ENCODE results near the gene NEURL1B. TPM values are rescaled to one million over a fixed set of nuclear protein-coding genes. Genes with fewer than 3 reads are reported as not detected.

NEURL1B gene
- total and polyA plus RNA-seq, 2 donors = 4.7 to 5.3 TPM

DNA sequence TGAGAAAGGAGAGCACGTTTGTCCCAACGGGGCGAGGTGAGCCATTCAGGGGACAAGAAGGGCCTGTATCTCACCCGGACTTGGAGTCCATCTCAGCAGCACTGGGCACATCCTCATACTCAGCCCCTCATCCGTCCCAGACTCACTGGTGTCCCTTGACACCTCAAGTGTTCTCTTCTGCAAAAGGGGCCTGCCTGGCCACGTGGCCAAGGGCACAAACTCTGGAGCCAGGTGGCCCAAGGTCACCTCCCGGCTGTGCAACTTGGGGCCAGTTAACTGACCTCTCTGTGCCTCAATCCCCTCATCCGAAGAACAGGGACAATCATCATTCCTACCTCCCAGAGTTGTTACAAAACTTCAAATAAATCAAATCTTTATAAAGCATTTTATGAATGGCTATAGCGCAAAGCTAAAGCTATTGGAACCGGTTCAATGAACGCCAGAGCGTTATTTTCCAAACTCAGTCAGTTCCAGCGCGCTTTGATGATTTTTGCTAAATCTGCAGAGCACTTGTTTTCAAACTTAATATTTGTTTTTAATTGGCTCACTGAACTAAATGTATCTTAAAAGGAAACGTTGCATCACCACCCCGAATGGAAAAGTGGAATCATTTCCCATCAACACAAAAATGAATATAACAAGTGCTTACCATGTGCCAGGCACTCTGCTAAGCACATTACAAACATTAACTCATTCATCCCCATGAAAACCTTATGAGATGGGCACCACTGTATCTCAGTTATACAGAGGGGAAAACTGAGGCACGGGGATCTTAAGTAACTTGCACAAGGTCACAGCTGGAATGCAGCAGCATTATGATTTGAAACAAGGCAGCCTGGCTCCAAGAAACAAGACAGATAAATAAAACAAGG, 80.6 kb downstream of the NEURL1B start:
- H3K4me1 ChIP-seq (ENCODE audit: control insufficient read depth in 2 of 2, insufficient read depth in 2 of 2, low read length in 2 of 2) = peaks cover 0 to 21% of the 10 kb centered on the region in 2 donors
- no peak for DNase-seq (ENCODE audit: low read depth in 6 of 9, low spot score in 9 of 9)
- H3K9me3 ChIP-seq (ENCODE audit: control insufficient read depth in 2 of 2, insufficient read depth in 1 of 2, low read length in 1 of 2) = no peaks in the 10 kb centered on the region
- H3K27me3 ChIP-seq (ENCODE audit: control insufficient read depth in 2 of 2, insufficient read depth in 1 of 2, low read length in 1 of 2) = peaks cover 0 to 12% of the 10 kb centered on the region in 2 donors
- no peaks in the 10 kb centered on the region for H3K36me3 ChIP-seq (ENCODE audit: control insufficient read depth in 2 of 2, insufficient read depth in 2 of 2, low read length in 1 of 2)
- 88% methylated on average over 17 of the region's 17 CpGs for WGBS
- H3K27ac ChIP-seq (ENCODE audit: low read depth in 1 of 2, low read length in 1 of 2) = peak overlapping the region in 1 of 2 donors; percentile 22
- H3K4me3 ChIP-seq (ENCODE audit: low read length in 2 of 2) = no peak overlapping the region

DNA sequence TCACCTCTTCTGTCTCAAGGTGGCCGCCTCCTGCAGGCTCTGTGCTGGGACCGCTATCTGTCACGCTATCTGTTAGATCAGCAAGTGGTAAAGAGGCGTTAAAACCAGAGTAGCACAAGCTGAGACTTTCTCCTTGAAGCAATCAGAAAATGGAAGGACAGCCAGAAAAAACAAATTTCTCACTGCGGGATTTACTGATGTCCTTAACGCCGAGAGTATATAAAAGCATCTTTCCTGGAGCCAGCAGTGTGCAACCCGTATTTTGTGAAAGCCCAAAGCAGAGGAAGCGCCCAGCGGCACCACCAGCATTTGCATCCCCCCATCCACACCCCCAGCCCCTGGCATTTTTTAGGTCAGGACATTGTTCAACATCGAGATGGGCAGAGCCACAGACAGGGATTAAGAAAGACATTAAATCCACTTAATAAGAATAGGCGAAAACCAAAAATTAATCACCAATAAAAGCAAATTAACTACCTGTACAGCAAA, 81.3 kb downstream of the NEURL1B start:
- Histone ChIP-seq H3K27ac (ENCODE audit: low read depth in 1 of 2, low read length in 1 of 2) (peak overlapping the region in 1 of 2 donors; percentile 22), H3K4me1 (ENCODE audit: control insufficient read depth in 2 of 2, insufficient read depth in 2 of 2, low read length in 2 of 2) (peaks cover 0 to 16% of the 10 kb centered on the region in 2 donors), H3K9me3 (ENCODE audit: control insufficient read depth in 2 of 2, insufficient read depth in 1 of 2, low read length in 1 of 2) (no peaks in the 10 kb centered on the region), H3K36me3 (ENCODE audit: control insufficient read depth in 2 of 2, insufficient read depth in 2 of 2, low read length in 1 of 2) (no peaks in the 10 kb centered on the region), H3K27me3 (ENCODE audit: control insufficient read depth in 2 of 2, insufficient read depth in 1 of 2, low read length in 1 of 2) (peaks cover 0 to 6% of the 10 kb centered on the region in 2 donors), H3K4me3 (ENCODE audit: low read length in 2 of 2) (no peak overlapping the region)
- peak in 2 of 9 donors; percentile 33 to 40 for DNase-seq (ENCODE audit: low read depth in 6 of 9, low spot score in 9 of 9)
- 85% methylated on average over 12 of the region's 12 CpGs for WGBS

DNA sequence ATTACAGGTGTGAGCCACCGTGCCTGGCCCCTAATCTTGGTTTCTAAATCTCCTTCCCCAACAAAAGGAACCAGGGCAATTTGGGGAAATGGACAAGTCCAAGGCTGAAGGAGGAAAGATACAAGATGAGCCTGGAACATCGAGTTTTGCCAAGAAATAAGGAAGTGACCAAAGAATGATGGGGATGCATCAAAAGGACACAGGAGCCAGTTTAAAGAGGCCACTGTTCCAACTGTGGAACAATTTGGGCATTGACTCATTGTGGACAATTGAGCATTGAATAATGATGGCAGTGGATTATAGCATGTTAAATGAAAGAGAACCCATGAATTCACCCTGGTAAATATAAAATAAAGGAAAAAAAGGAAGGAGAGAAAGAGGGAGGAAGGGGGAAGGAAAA, 82.4 kb downstream of the NEURL1B start:
- no peak for DNase-seq (ENCODE audit: low read depth in 6 of 9, low spot score in 9 of 9)
- no peaks in the 10 kb centered on the region for H3K9me3 ChIP-seq (ENCODE audit: control insufficient read depth in 2 of 2, insufficient read depth in 1 of 2, low read length in 1 of 2)
- no peaks in the 10 kb centered on the region for H3K27me3 ChIP-seq (ENCODE audit: control insufficient read depth in 2 of 2, insufficient read depth in 1 of 2, low read length in 1 of 2)
- WGBS = 77% methylated on average over 2 of the region's 2 CpGs
- H3K4me3 ChIP-seq (ENCODE audit: low read length in 2 of 2) = no peak overlapping the region
- peaks cover 0 to 16% of the 10 kb centered on the region in 2 donors for H3K4me1 ChIP-seq (ENCODE audit: control insufficient read depth in 2 of 2, insufficient read depth in 2 of 2, low read length in 2 of 2)
- no peaks in the 10 kb centered on the region for H3K36me3 ChIP-seq (ENCODE audit: control insufficient read depth in 2 of 2, insufficient read depth in 2 of 2, low read length in 1 of 2)
- H3K27ac ChIP-seq (ENCODE audit: low read depth in 1 of 2, low read length in 1 of 2) = no peak overlapping the region

DNA sequence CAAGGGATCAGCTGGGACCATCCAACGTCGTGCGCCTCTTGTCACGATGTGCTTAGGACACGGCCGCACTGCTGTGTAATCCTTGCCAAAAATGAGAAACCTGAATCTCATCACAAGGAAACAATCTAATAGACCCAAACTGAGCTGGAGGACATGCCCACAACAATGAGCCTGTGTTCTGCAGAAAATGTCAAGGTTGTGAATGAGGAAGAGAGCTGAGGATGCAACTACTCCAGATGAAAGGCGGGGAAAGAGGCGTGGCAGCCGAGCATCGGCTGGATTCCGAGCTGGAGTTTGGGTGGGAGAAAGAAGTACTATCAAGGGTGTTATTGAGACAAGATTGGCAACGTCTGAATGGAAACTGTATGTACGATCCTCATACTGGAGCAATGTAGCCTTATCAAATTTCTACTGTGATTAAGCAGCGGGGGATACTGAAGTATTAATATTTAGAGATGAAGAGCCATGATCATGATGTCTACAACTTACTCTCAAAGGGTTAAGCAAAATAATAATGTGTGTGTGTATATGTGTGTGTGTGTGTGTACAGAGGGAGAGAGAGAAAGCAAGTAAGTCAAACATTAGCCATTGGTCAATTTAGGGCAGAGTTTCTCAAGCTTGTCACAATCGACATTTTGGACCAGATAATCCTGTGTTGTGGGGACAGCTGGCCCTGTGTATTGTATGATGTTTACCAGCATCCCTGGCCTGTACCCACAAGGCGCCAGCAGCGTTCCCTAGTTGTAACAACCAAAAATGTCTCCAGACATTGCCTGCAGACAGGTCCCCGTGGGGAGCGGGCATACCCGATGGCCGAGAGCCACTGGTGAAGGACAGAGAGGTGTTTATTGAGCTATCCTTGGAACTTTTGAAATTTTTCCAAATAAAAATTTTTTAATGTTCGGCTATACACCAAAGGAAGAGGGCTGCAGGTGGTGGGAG, 83.5 kb downstream of the NEURL1B start:
- no peaks in the 10 kb centered on the region for H3K36me3 ChIP-seq (ENCODE audit: control insufficient read depth in 2 of 2, insufficient read depth in 2 of 2, low read length in 1 of 2)
- H3K9me3 ChIP-seq (ENCODE audit: control insufficient read depth in 2 of 2, insufficient read depth in 1 of 2, low read length in 1 of 2) = no peaks in the 10 kb centered on the region
- H3K4me3 ChIP-seq (ENCODE audit: low read length in 2 of 2) = no peak overlapping the region
- no peaks in the 10 kb centered on the region for H3K27me3 ChIP-seq (ENCODE audit: control insufficient read depth in 2 of 2, insufficient read depth in 1 of 2, low read length in 1 of 2)
- WGBS = 85% methylated on average over 22 of the region's 22 CpGs
- H3K4me1 ChIP-seq (ENCODE audit: control insufficient read depth in 2 of 2, insufficient read depth in 2 of 2, low read length in 2 of 2) = peaks cover 0 to 16% of the 10 kb centered on the region in 2 donors
- DNase-seq (ENCODE audit: low read depth in 6 of 9, low spot score in 9 of 9) = no peak
- H3K27ac ChIP-seq (ENCODE audit: low read depth in 1 of 2, low read length in 1 of 2) = no peak overlapping the region

DNA sequence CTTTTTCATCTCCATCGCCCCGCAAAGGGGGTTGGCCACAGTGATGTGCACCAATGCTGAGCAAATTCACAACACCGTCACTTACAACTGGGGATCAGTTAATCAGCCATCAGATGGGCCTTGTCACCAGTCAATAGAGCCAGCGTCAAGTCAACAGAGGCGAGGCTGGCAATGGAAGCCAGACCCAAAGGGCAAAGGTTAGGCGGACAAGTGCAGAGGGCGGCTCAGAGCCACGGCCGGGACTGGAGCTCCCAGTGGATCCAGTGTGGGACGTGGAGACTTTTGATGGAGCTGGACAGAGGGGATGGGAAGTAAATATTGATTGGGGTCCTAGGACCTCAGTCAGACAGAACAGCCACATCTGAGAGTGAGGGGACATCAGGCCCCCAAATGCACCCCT, 84.2 kb downstream of the NEURL1B start:
- DNase-seq (ENCODE audit: low read depth in 6 of 9, low spot score in 9 of 9) = no peak
- no peaks in the 10 kb centered on the region for H3K36me3 ChIP-seq (ENCODE audit: control insufficient read depth in 2 of 2, insufficient read depth in 2 of 2, low read length in 1 of 2)
- no peak overlapping the region for H3K4me3 ChIP-seq (ENCODE audit: low read length in 2 of 2)
- H3K27me3 ChIP-seq (ENCODE audit: control insufficient read depth in 2 of 2, insufficient read depth in 1 of 2, low read length in 1 of 2) = no peaks in the 10 kb centered on the region
- no peak overlapping the region for H3K27ac ChIP-seq (ENCODE audit: low read depth in 1 of 2, low read length in 1 of 2)
- H3K4me1 ChIP-seq (ENCODE audit: control insufficient read depth in 2 of 2, insufficient read depth in 2 of 2, low read length in 2 of 2) = peaks cover 0 to 16% of the 10 kb centered on the region in 2 donors
- no peaks in the 10 kb centered on the region for H3K9me3 ChIP-seq (ENCODE audit: control insufficient read depth in 2 of 2, insufficient read depth in 1 of 2, low read length in 1 of 2)
- WGBS = 98% methylated on average over 10 of the region's 10 CpGs

DNA sequence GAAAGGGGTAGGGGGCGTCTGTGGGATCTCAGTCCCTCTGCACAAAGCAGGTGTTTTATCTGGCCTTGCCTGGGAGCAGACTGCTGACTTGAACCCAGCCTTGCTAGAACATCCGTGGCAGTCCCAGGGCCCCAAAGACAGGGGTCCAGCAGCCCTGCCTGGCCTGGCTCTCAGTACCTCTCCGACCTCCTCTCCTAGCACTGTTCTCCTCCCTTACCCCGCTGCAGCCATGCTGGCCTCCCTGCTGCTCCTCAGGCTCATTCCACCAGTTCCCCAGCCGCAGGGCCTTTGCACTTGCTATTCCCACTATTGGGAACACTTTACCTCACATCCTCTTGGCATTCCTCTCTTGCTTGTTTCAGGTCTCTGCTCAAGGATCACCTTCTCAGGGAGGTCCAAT, 84.7 kb downstream of the NEURL1B start:
- H3K4me3 ChIP-seq (ENCODE audit: low read length in 2 of 2) = no peak overlapping the region
- no peaks in the 10 kb centered on the region for H3K27me3 ChIP-seq (ENCODE audit: control insufficient read depth in 2 of 2, insufficient read depth in 1 of 2, low read length in 1 of 2)
- H3K36me3 ChIP-seq (ENCODE audit: control insufficient read depth in 2 of 2, insufficient read depth in 2 of 2, low read length in 1 of 2) = no peaks in the 10 kb centered on the region
- H3K27ac ChIP-seq (ENCODE audit: low read depth in 1 of 2, low read length in 1 of 2) = no peak overlapping the region
- no peaks in the 10 kb centered on the region for H3K9me3 ChIP-seq (ENCODE audit: control insufficient read depth in 2 of 2, insufficient read depth in 1 of 2, low read length in 1 of 2)
- 95% methylated on average over 5 of the region's 5 CpGs for WGBS
- H3K4me1 ChIP-seq (ENCODE audit: control insufficient read depth in 2 of 2, insufficient read depth in 2 of 2, low read length in 2 of 2) = peaks cover 0 to 16% of the 10 kb centered on the region in 2 donors
- no peak for DNase-seq (ENCODE audit: low read depth in 6 of 9, low spot score in 9 of 9)

DNA sequence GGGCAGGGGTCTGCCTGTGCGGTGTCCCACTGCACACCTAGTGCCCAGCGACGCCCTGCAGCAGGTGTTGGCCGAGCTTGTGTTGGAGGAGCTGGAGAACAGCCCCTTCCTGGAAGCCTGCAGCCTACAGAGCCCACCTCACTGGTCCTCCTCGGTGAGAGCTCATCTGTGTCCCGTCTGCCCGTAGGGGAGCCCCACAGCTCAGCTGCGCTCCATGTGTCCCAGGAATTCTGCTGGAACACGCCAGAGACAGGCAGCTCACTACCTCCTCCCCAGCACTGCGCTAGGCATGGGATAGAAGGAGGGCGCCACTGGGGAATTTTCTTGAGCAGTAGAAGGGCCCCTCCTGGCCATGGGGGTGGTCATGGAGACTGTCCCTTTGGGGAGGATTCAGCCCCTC, 85.9 kb downstream of the NEURL1B start:
- no peak overlapping the region for H3K4me3 ChIP-seq (ENCODE audit: low read length in 2 of 2)
- H3K27ac ChIP-seq (ENCODE audit: low read depth in 1 of 2, low read length in 1 of 2) = no peak overlapping the region
- peaks cover 0 to 8% of the 10 kb centered on the region in 2 donors for H3K4me1 ChIP-seq (ENCODE audit: control insufficient read depth in 2 of 2, insufficient read depth in 2 of 2, low read length in 2 of 2)
- H3K27me3 ChIP-seq (ENCODE audit: control insufficient read depth in 2 of 2, insufficient read depth in 1 of 2, low read length in 1 of 2) = no peaks in the 10 kb centered on the region
- 97% methylated on average over 11 of the region's 11 CpGs for WGBS
- H3K9me3 ChIP-seq (ENCODE audit: control insufficient read depth in 2 of 2, insufficient read depth in 1 of 2, low read length in 1 of 2) = no peaks in the 10 kb centered on the region
- H3K36me3 ChIP-seq (ENCODE audit: control insufficient read depth in 2 of 2, insufficient read depth in 2 of 2, low read length in 1 of 2) = no peaks in the 10 kb centered on the region
- DNase-seq (ENCODE audit: low read depth in 6 of 9, low spot score in 9 of 9) = no peak

DNA sequence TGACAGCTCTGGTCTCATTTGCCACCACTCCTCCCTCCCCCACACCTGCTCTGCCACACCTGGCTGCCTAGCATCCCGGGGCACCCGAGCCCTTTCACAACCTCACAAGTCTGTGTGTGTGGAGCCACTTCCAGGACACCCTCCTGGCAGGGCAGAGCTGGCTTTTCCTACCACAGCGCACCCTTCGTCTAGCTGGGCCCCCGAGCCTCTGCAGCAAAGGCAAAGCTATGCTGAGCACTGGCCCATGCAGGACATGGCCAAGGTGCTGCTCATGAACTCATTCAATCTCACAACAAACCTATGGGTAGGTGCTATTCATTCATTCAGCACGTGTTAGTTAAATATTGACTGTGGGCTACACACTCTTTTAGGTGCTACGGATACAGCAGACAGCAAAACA, 86.5 kb downstream of the NEURL1B start:
- no peak for DNase-seq (ENCODE audit: low read depth in 6 of 9, low spot score in 9 of 9)
- Histone ChIP-seq H3K36me3 (ENCODE audit: control insufficient read depth in 2 of 2, insufficient read depth in 2 of 2, low read length in 1 of 2) (no peaks in the 10 kb centered on the region), H3K4me1 (ENCODE audit: control insufficient read depth in 2 of 2, insufficient read depth in 2 of 2, low read length in 2 of 2) (peaks cover 0 to 2% of the 10 kb centered on the region in 2 donors), H3K27me3 (ENCODE audit: control insufficient read depth in 2 of 2, insufficient read depth in 1 of 2, low read length in 1 of 2) (no peaks in the 10 kb centered on the region), H3K4me3 (ENCODE audit: low read length in 2 of 2) (no peak overlapping the region), H3K27ac (ENCODE audit: low read depth in 1 of 2, low read length in 1 of 2) (no peak overlapping the region), H3K9me3 (ENCODE audit: control insufficient read depth in 2 of 2, insufficient read depth in 1 of 2, low read length in 1 of 2) (no peaks in the 10 kb centered on the region)
- 93% methylated on average over 7 of the region's 7 CpGs for whole genome bisulfite sequencing
